GM19043 (cell line): ENCODE measurements around the gene APPL2.

Source experiments
- ATAC-seq: cut with Tn5 transposase; IDR thresholded peaks from one replicate; pipeline ENCODE4 v1.9.1; 2021; ENCODE audit warnings: low read depth; ENCODE audit not compliant: unreplicated experiment

APPL2 gene

GRCh38 chr12:105142259-105142658 is 93.7 kb downstream of the APPL2 start:
- no peak for ATAC-seq

- no peak for ATAC-seq
Measured at GRCh38 chr12:105141320-105141922, 94.6 kb downstream of the APPL2 start.

- no peak for ATAC-seq
Measured at GRCh38 chr12:105138248-105138647, 97.7 kb downstream of the APPL2 start.
